SK-N-SH (cell line): ENCODE data around the gene RPS6KA2. TPM values are rescaled to one million over a fixed set of nuclear protein-coding genes. Genes with fewer than 3 reads are reported as not detected.

Experiments
- GABPA ChIP-seq: IDR thresholded peaks from 2 replicates; pipeline ENCODE4 v1.4.0; 2012; ENCODE audit warnings: low read depth, mild to moderate bottlenecking
- GATA2 ChIP-seq: sonication (generic); formaldehyde crosslinking; IDR thresholded peaks from 2 replicates; pipeline ENCODE4 v1.5.0; 2020; ENCODE audit warnings: mild to moderate bottlenecking, missing genetic modification reagents
- JUND ChIP-seq: IDR thresholded peaks from 2 replicates; pipeline ENCODE4 v1.4.0; 2012
- MEF2A ChIP-seq: IDR thresholded peaks from 2 replicates; pipeline ENCODE4 v1.4.0; 2012; ENCODE audit warnings: low read depth, borderline replicate concordance
- RAD21 ChIP-seq: IDR thresholded peaks from 2 replicates; pipeline ENCODE4 v1.6.1; 2012; ENCODE audit warnings: mild to moderate bottlenecking, low read length
- RCOR1 ChIP-seq: fragments of 150-350 bp; IDR thresholded peaks from 2 replicates; pipeline ENCODE4 v1.6.1; 2017; ENCODE audit warnings: antibody characterized with exemption, low read length
- SMC3 ChIP-seq: IDR thresholded peaks from 2 replicates; pipeline ENCODE4 v1.6.1; 2012; ENCODE audit warnings: low read depth, low read length, improper control_type of control experiment
- TCF12 ChIP-seq: IDR thresholded peaks from 2 replicates; pipeline ENCODE4 v1.4.0; 2012
- TEAD4 ChIP-seq: IDR thresholded peaks from 2 replicates; pipeline ENCODE4 v1.4.0; 2012; ENCODE audit warnings: mild to moderate bottlenecking, borderline replicate concordance; ENCODE audit not compliant: insufficient read depth
- USF1 ChIP-seq: IDR thresholded peaks from 2 replicates; pipeline ENCODE4 v1.4.0; 2012; ENCODE audit warnings: low read depth, borderline replicate concordance
- polyA plus RNA-seq, 3 experiments: library from polyadenylated mRNA; depleted of rRNA; stranded (reverse); fragments of >200 nt; gene quantifications; 2 replicates each; pipeline ENCODE4 v1.2.3, GENCODE V29; 2012
- TF ChIP-seq, protein P1 (sequence below): IDR thresholded peaks from 2 replicates; pipeline ENCODE4 v1.4.0; 2012; ENCODE audit warnings: low read depth, borderline replicate concordance
- TF ChIP-seq, protein P2 (sequence below): fragments of 150-350 bp; IDR thresholded peaks from 2 replicates; pipeline ENCODE4 v1.6.1; 2016; ENCODE audit warnings: mild to moderate bottlenecking, low read depth, low read length
- TF ChIP-seq, protein P3 (sequence below): IDR thresholded peaks from 2 replicates; pipeline ENCODE4 v1.6.1; 2012; ENCODE audit warnings: mild to moderate bottlenecking, low read depth, low read length, moderate library complexity

The RPS6KA2 gene
- polyA plus RNA-seq, 1 of the 3 experiments (the other 2 are of a cell fraction), result 59.5 TPM

- TF ChIP-seq TEAD4, result no peak
- no peak for TF ChIP-seq SMC3
- TF ChIP-seq RAD21, result no peak; the same call in 1 of the 2 replicates
- peak; percentile 55; the same call in 1 of the 2 replicates for TF ChIP-seq RCOR1
- TF ChIP-seq MEF2A, result no peak
- TF ChIP-seq GATA2 (CRISPR knock-in tag), result 0 out of 2 replicates have a peak, but pooled peaks have one; percentile 27
- TF ChIP-seq JUND, result no peak
- TF ChIP-seq TCF12, result no peak
- TF ChIP-seq, protein P1, sequence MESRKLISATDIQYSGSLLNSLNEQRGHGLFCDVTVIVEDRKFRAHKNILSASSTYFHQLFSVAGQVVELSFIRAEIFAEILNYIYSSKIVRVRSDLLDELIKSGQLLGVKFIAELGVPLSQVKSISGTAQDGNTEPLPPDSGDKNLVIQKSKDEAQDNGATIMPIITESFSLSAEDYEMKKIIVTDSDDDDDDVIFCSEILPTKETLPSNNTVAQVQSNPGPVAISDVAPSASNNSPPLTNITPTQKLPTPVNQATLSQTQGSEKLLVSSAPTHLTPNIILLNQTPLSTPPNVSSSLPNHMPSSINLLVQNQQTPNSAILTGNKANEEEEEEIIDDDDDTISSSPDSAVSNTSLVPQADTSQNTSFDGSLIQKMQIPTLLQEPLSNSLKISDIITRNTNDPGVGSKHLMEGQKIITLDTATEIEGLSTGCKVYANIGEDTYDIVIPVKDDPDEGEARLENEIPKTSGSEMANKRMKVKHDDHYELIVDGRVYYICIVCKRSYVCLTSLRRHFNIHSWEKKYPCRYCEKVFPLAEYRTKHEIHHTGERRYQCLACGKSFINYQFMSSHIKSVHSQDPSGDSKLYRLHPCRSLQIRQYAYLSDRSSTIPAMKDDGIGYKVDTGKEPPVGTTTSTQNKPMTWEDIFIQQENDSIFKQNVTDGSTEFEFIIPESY, result no peak
- no peak for TF ChIP-seq USF1
- TF ChIP-seq, protein P2, sequence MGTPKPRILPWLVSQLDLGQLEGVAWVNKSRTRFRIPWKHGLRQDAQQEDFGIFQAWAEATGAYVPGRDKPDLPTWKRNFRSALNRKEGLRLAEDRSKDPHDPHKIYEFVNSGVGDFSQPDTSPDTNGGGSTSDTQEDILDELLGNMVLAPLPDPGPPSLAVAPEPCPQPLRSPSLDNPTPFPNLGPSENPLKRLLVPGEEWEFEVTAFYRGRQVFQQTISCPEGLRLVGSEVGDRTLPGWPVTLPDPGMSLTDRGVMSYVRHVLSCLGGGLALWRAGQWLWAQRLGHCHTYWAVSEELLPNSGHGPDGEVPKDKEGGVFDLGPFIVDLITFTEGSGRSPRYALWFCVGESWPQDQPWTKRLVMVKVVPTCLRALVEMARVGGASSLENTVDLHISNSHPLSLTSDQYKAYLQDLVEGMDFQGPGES, result no peak
- no peak for TF ChIP-seq GABPA
- TF ChIP-seq, protein P3, sequence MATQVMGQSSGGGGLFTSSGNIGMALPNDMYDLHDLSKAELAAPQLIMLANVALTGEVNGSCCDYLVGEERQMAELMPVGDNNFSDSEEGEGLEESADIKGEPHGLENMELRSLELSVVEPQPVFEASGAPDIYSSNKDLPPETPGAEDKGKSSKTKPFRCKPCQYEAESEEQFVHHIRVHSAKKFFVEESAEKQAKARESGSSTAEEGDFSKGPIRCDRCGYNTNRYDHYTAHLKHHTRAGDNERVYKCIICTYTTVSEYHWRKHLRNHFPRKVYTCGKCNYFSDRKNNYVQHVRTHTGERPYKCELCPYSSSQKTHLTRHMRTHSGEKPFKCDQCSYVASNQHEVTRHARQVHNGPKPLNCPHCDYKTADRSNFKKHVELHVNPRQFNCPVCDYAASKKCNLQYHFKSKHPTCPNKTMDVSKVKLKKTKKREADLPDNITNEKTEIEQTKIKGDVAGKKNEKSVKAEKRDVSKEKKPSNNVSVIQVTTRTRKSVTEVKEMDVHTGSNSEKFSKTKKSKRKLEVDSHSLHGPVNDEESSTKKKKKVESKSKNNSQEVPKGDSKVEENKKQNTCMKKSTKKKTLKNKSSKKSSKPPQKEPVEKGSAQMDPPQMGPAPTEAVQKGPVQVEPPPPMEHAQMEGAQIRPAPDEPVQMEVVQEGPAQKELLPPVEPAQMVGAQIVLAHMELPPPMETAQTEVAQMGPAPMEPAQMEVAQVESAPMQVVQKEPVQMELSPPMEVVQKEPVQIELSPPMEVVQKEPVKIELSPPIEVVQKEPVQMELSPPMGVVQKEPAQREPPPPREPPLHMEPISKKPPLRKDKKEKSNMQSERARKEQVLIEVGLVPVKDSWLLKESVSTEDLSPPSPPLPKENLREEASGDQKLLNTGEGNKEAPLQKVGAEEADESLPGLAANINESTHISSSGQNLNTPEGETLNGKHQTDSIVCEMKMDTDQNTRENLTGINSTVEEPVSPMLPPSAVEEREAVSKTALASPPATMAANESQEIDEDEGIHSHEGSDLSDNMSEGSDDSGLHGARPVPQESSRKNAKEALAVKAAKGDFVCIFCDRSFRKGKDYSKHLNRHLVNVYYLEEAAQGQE, result no peak
Measured at GRCh38 chr6:166471797-166472260, 155.2 kb downstream of the RPS6KA2 start (continued).
